D721Med (cell line): ENCODE measurements around the gene MRGPRD.

Experiments
- DNase-seq: peaks from one replicate; pipeline ENCODE4 v3.0.0; 2011; ENCODE audit warnings: low spot score; ENCODE audit not compliant: insufficient read length
- FAIRE-seq: peaks from 2 replicates; lab custom pipeline; 2011; peaks lifted over from hg19 to GRCh38; lab: Jason Lieb, UNC
- CTCF ChIP-seq: IDR thresholded peaks from 2 replicates; pipeline ENCODE4 v1.5.1; 2012; ENCODE audit warnings: mild to moderate bottlenecking, control low read depth; ENCODE audit not compliant: insufficient read depth; ENCODE audit errors: missing control alignments

Gene MRGPRD

GRCh38 chr11:69014898-69015549 is 34.2 kb upstream of the MRGPRD start:
- DNase-seq, result no peak
- FAIRE-seq, result no peak
- no peak for TF ChIP-seq CTCF

GRCh38 chr11:69014084-69014851 is 33.5 kb upstream of the MRGPRD start:
- no peak for FAIRE-seq
- TF ChIP-seq CTCF, result no peak
- DNase-seq, result no peak

GRCh38 chr11:69013009-69013951 is 32.5 kb upstream of the MRGPRD start, which contains the start of gene MRGPRF:
Gene MRGPRF, minus strand, starts transcription at chr11:69013246. Its CDS starts 3,345 bp downstream, at chr11:69009901.
- no peak for DNase-seq
- no peak for FAIRE-seq
- TF ChIP-seq CTCF, result no peak

GRCh38 chr11:69012092-69013008 is 31.6 kb upstream of the MRGPRD start:
- TF ChIP-seq CTCF, result no peak

GRCh38 chr11:69011624-69012091 is 30.9 kb upstream of the MRGPRD start:
- no peak for TF ChIP-seq CTCF
- DNase-seq, result no peak
- no peak for FAIRE-seq

More at GRCh38 chr11:69012092-69013008, 31.6 kb upstream of the MRGPRD start:
- no peak for DNase-seq
- no peak for FAIRE-seq
